ENCODE data around the gene ASPRV1. TPM values are rescaled to one million over a fixed set of nuclear protein-coding genes. Genes with fewer than 3 reads are reported as not detected.

The ASPRV1 gene
- polyA plus RNA-seq, 3 donors: 0.25 to 0.52 (median 0.27) TPM

DNA sequence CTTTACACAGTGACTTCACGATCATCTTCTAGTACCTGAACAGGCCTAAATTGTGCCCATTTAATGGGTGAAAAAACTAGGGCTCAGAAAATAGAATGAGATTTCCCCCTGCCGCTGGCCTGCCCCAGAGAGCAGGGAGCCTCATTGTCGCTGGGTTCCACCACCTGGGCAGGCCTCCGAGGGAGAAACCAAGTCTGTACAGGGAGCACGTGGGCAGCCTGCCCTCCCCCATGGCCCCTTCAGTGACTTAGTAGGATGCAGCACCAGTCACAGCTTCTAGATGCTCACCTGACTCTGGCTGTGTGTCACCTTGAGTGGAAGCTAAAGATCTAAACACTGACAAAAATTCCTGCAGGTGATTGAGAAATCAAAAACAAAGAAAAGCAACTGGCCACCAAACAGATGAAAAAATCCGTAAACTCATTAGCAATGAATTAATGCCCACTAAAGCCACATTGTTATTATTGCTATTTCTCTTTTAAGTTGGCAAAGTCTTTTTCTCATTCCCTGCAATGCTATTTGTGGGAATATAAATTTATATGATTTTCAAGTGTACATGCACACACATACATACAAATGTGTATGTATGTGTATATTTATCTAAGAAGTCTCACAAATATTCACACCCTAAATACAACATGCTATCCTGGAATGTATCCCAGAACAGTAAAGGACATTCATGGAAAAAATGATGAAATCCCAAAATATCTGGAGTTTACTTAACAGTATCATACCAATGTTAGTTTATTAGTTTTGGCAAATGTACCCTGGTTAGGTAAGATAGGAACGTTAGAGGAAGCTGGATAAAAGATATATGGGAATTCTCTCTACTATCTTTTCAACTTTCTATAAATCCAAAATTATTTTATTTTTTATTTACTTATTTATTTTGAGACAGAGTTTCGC is 18.7 kb upstream of the ASPRV1 start:
- Mint-ChIP-seq H3K4me1 (peaks cover 55% of the 10 kb centered on the region), H3K9me3 (peaks cover 0 to 6% (median 2%) of the 10 kb centered on the region in 7 donors), H3K4me3 (no peak overlapping the region), H3K36me3 (peaks cover 2 to 8% of the 10 kb centered on the region in 2 donors), H3K27ac (peak overlapping the region in 6 of 7 donors; percentile 60 to 95 (median 94)), H3K27me3 (ENCODE audit: low read depth in 3 of 3) (peaks cover 0 to 1% (median 1%) of the 10 kb centered on the region in 3 donors)
- no peaks in the 10 kb centered on the region for H3K79me2 ChIP-seq (ENCODE audit: insufficient read depth, low read length)
- intact Hi-C loops (cut with micrococcal nuclease): loop anchor here (5.0 to 10.0 kb wide), 2 partner anchors 32 to 55 kb away; no protein-coding TSS in a partner anchor
- no peak overlapping the region for H2AFZ ChIP-seq (ENCODE audit: insufficient read depth, low read depth, low read length, poor library complexity, severe bottlenecking)
- H3K4me2 ChIP-seq (replicated peaks; ENCODE audit: extremely low read depth, low read length, poor library complexity, severe bottlenecking): no peak overlapping the region
- H3K27me3 ChIP-seq (ENCODE audit: control insufficient read depth in 2 of 2, insufficient read depth in 2 of 2, low read length in 2 of 2): no peaks in the 10 kb centered on the region
- no peak overlapping the region for H3K4me3 ChIP-seq (replicated peaks in 1 of 3; ENCODE audit: low read depth in 2 of 3, low read length in 3 of 3)
- 96% methylated on average over 4 of the region's 8 CpGs for WGBS (ENCODE audit: insufficient coverage)
- no peaks in the 10 kb centered on the region for H3K36me3 ChIP-seq (replicated peaks in 1 of 2; ENCODE audit: control insufficient read depth in 1 of 2, insufficient read depth in 2 of 2, low read length in 2 of 2)
- no peak for DNase-seq
- H3K4me1 ChIP-seq (ENCODE audit: control insufficient read depth in 1 of 2, insufficient read depth in 2 of 2, low read length in 2 of 2): peaks cover 53 to 62% of the 10 kb centered on the region in 2 donors
- peak overlapping the region in 1 of 2 donors; percentile 76 for H3K27ac ChIP-seq (ENCODE audit: low read depth in 1 of 2, low read length in 2 of 2)
- H4K20me1 ChIP-seq (ENCODE audit: insufficient read depth, low read length): no peaks in the 10 kb centered on the region
- H3K9me3 ChIP-seq (replicated peaks in 1 of 2; ENCODE audit: control insufficient read depth in 1 of 2, insufficient read depth in 1 of 2, low read length in 2 of 2): no peaks in the 10 kb centered on the region
- TF ChIP-seq CTCF (IDR thresholded peaks at IDR 0.05): no peak
- H3K9ac ChIP-seq (ENCODE audit: insufficient read depth, low read length, poor library complexity, severe bottlenecking): no peak overlapping the region

- intact Hi-C loops (cut with micrococcal nuclease): loop anchor here (5.0 to 10.0 kb wide), 2 partner anchors 34 to 53 kb away; no protein-coding TSS in a partner anchor
- Histone ChIP-seq H3K9me3 (replicated peaks in 1 of 2; ENCODE audit: control insufficient read depth in 1 of 2, insufficient read depth in 1 of 2, low read length in 2 of 2) (no peaks in the 10 kb centered on the region), H3K79me2 (ENCODE audit: insufficient read depth, low read length) (no peaks in the 10 kb centered on the region), H3K36me3 (replicated peaks in 1 of 2; ENCODE audit: control insufficient read depth in 1 of 2, insufficient read depth in 2 of 2, low read length in 2 of 2) (no peaks in the 10 kb centered on the region), H3K9ac (ENCODE audit: insufficient read depth, low read length, poor library complexity, severe bottlenecking) (peak overlapping the region; percentile 25), H3K27ac (ENCODE audit: low read depth in 1 of 2, low read length in 2 of 2) (peak overlapping the region; percentile 11 to 76), H3K4me1 (ENCODE audit: control insufficient read depth in 1 of 2, insufficient read depth in 2 of 2, low read length in 2 of 2) (peaks cover 42 to 50% of the 10 kb centered on the region in 2 donors), H4K20me1 (ENCODE audit: insufficient read depth, low read length) (no peaks in the 10 kb centered on the region), H3K4me3 (replicated peaks in 1 of 3; ENCODE audit: low read depth in 2 of 3, low read length in 3 of 3) (no peak overlapping the region), H2AFZ (ENCODE audit: insufficient read depth, low read depth, low read length, poor library complexity, severe bottlenecking) (peak overlapping the region; percentile 48), H3K4me2 (replicated peaks; ENCODE audit: extremely low read depth, low read length, poor library complexity, severe bottlenecking) (no peak overlapping the region), H3K27me3 (ENCODE audit: control insufficient read depth in 2 of 2, insufficient read depth in 2 of 2, low read length in 2 of 2) (no peaks in the 10 kb centered on the region)
- peaks cover 0 to 2% (median 0%) of the 10 kb centered on the region in 7 donors for H3K9me3 Mint-ChIP-seq
- peaks cover 0 to 6% of the 10 kb centered on the region in 2 donors for H3K36me3 Mint-ChIP-seq
- TF ChIP-seq CTCF (IDR thresholded peaks at IDR 0.05): no peak
- H3K4me3 Mint-ChIP-seq: no peak overlapping the region
- no peak for DNase-seq
- H3K27me3 Mint-ChIP-seq (ENCODE audit: low read depth in 3 of 3): peaks cover 0 to 1% (median 1%) of the 10 kb centered on the region in 3 donors
- H3K4me1 Mint-ChIP-seq: peaks cover 47% of the 10 kb centered on the region
- 86% methylated on average over 2 of the region's 4 CpGs for WGBS (ENCODE audit: insufficient coverage)
- peak overlapping the region; percentile 16 to 95 (median 93) for H3K27ac Mint-ChIP-seq
Measured at GRCh38 chr2:69977906-69978482, 16.6 kb upstream of the ASPRV1 start.

All from CD14-positive monocyte (primary cell).